A549 (cell line): Measurements from ENCODE around the gene TOX2. TPM values are rescaled to one million over a fixed set of nuclear protein-coding genes. Genes with fewer than 3 reads are reported as not detected.

Source experiments
- ATAC-seq, 2 experiments: fragments of 200-7000 bp in 1 of 2; fragments of >200 bp in 1 of 2; cut with Nextera tagmentation in 1 of 2; cut with Tn5 transposase in 1 of 2; 3 replicates each; pipeline versions ENCODE4 v1.8.0 to v1.9.1; 2018 to 2020; ENCODE audit warnings: mild to moderate bottlenecking in 1 of 2, moderate library complexity in 1 of 2
- CTCF ChIA-PET: fragments of 300-600 bp; sonication (Branson Sonifier 250); formaldehyde crosslinking; extraction: SDS; loops from one replicate; lab custom pipeline; 2021; ENCODE audit warnings: antibody characterized with exemption, inconsistent platforms; lab: Yijun Ruan, JAX
- POLR2A ChIA-PET: fragments of 350-600 bp; formaldehyde crosslinking; extraction: SDS; loops from one replicate; lab custom pipeline; 2021; ENCODE audit warnings: antibody characterized with exemption, inconsistent platforms; lab: Yijun Ruan, JAX
- DNase-seq, 2 experiments: peaks; one replicate each; pipeline versions ENCODE4 v3.0.0 to v3.0.0-alpha.2; 2011 to 2016; ENCODE audit warnings: low read depth in 1 of 2, low spot score in 1 of 2
- FAIRE-seq: peaks from 2 replicates; lab custom pipeline; 2011; peaks lifted over from hg19 to GRCh38; lab: Jason Lieb, UNC
- H3K27ac ChIP-seq, 2 experiments: fragments of >200 bp; sonication (Bioruptor Twin); formaldehyde crosslinking; 3 replicates each; pipeline ENCODE4 v1.5.1; 2016 to 2017
- H3K4me1 ChIP-seq: fragments of >200 bp; sonication (Bioruptor Twin); formaldehyde crosslinking; 3 replicates; pipeline ENCODE4 v1.6.1; 2016
- H3K4me2 ChIP-seq: fragments of >200 bp; sonication (Bioruptor Twin); formaldehyde crosslinking; 3 replicates; pipeline ENCODE4 v1.6.1; 2016
- H3K4me3 ChIP-seq: fragments of >200 bp; sonication (Bioruptor Twin); formaldehyde crosslinking; 3 replicates; pipeline ENCODE4 v1.5.1; 2016
- H3K9me3 ChIP-seq: fragments of >200 bp; sonication (Bioruptor Twin); formaldehyde crosslinking; 3 replicates; pipeline ENCODE4 v1.6.1; 2016
- CBX2 ChIP-seq: fragments of 200-600 bp; sonication (generic); IDR thresholded peaks from 2 replicates; pipeline ENCODE4 v1.6.1; 2016; ENCODE audit warnings: low read depth, mild to moderate bottlenecking, borderline replicate concordance
- CHD4 ChIP-seq: fragments of 200-600 bp; sonication (generic); IDR thresholded peaks from 2 replicates; pipeline ENCODE4 v1.6.1; 2016; ENCODE audit warnings: antibody characterized with exemption, mild to moderate bottlenecking, borderline replicate concordance
- ESRRA ChIP-seq: fragments of 150-350 bp; IDR thresholded peaks from 2 replicates; pipeline ENCODE4 v1.6.1; 2014; ENCODE audit warnings: mild to moderate bottlenecking, low read length, borderline replicate concordance
- FOSB ChIP-seq: fragments of 250-450 bp; sonication (Bioruptor Pico); IDR thresholded peaks from 2 replicates; pipeline ENCODE4 v1.5.0; 2020; ENCODE audit warnings: mild to moderate bottlenecking, moderate library complexity
- FOSL2 ChIP-seq, 2 experiments: fragments of 450-650 bp in 1 of 2; fragments of >200 bp in 1 of 2; sonication (Bioruptor Twin) in 1 of 2; formaldehyde crosslinking; IDR thresholded peaks; 2 replicates each; pipeline versions ENCODE4 v1.5.0 to v1.6.1; 2016 to 2020; ENCODE audit warnings: mild to moderate bottlenecking in 1 of 2, moderate library complexity in 1 of 2
- FOXS1 ChIP-seq: fragments of 250-450 bp; sonication (Bioruptor Pico); IDR thresholded peaks from 2 replicates; pipeline ENCODE4 v1.5.0; 2020; ENCODE audit warnings: mild to moderate bottlenecking, moderate library complexity
- HDAC2 ChIP-seq: fragments of 200-600 bp; sonication (generic); IDR thresholded peaks from 2 replicates; pipeline ENCODE4 v1.6.1; 2016
- HOXA7 ChIP-seq: fragments of 250-450 bp; sonication (Bioruptor Pico); IDR thresholded peaks from 2 replicates; pipeline ENCODE4 v1.5.0; 2020; ENCODE audit warnings: mild to moderate bottlenecking, moderate library complexity
- HOXB13 ChIP-seq: fragments of 250-450 bp; sonication (Bioruptor Pico); IDR thresholded peaks from 2 replicates; pipeline ENCODE4 v1.5.0; 2020; ENCODE audit warnings: low read depth, mild to moderate bottlenecking, moderate library complexity
- HOXB5 ChIP-seq: fragments of 250-450 bp; sonication (Bioruptor Pico); IDR thresholded peaks from 2 replicates; pipeline ENCODE4 v1.5.0; 2020; ENCODE audit warnings: mild to moderate bottlenecking, moderate library complexity
- KDM1A ChIP-seq: fragments of 200-600 bp; sonication (generic); IDR thresholded peaks from 2 replicates; pipeline ENCODE4 v1.6.1; 2016; ENCODE audit warnings: low read depth, mild to moderate bottlenecking
- NFE2L2 ChIP-seq: fragments of 150-350 bp; conservative IDR thresholded peaks from 2 replicates; pipeline ENCODE4 v1.6.1; 2014; ENCODE audit warnings: low read length
- NPAS2 ChIP-seq: fragments of 250-450 bp; sonication (Bioruptor Pico); IDR thresholded peaks from 2 replicates; pipeline ENCODE4 v1.8.0; 2022; ENCODE audit warnings: mild to moderate bottlenecking, moderate library complexity, borderline replicate concordance
- NR3C1 ChIP-seq: fragments of >200 bp; sonication (Bioruptor Twin); formaldehyde crosslinking; IDR thresholded peaks from 3 replicates; pipeline ENCODE4 v1.6.1; 2017
- POLR2A ChIP-seq: IDR thresholded peaks from 2 replicates; pipeline ENCODE4 v1.6.1; 2012; ENCODE audit warnings: mild to moderate bottlenecking, low read length
- RCOR1 ChIP-seq: fragments of 150-350 bp; IDR thresholded peaks from 2 replicates; pipeline ENCODE4 v1.6.1; 2014; ENCODE audit warnings: antibody characterized with exemption, low read length, low read depth
- RFX5 ChIP-seq: fragments of 450-650 bp; IDR thresholded peaks from 2 replicates; pipeline ENCODE4 v1.7.1; 2014; ENCODE audit warnings: antibody characterized with exemption, mild to moderate bottlenecking, moderate library complexity
- TP53 ChIP-seq: fragments of 250-450 bp; sonication (Bioruptor Pico); IDR thresholded peaks from 2 replicates; pipeline ENCODE4 v1.5.0; 2021; ENCODE audit warnings: mild to moderate bottlenecking, moderate library complexity
- ZC3H11A ChIP-seq: fragments of 450-650 bp; IDR thresholded peaks from 2 replicates; pipeline ENCODE4 v1.6.1; 2014; ENCODE audit warnings: antibody characterized with exemption, mild to moderate bottlenecking
- WGBS: methylation state at CpG from one replicate; pipeline ENCODE4 v1.1.6; 2017; ENCODE audit errors: missing lambda C conversion rate; 5-methylcytosine and 5-hydroxymethylcytosine counted together
- polyA plus RNA-seq, 4 experiments: library from polyadenylated mRNA; depleted of rRNA in 3 of 4; stranded (reverse); fragments of >200 nt; fragmentation: RNase III in 1 of 4; extraction: RNeasy Plus Mini Kit Qiagen cat#74134 plus additional on column Dnase treatment in 1 of 4; gene quantifications; 2 replicates in 3 of 4; 3 replicates in 1 of 4; pipeline ENCODE4 v1.2.3, GENCODE V29; 2011 to 2017
- TF ChIP-seq, protein P1 (sequence below): IDR thresholded peaks from 2 replicates; pipeline ENCODE4 v1.6.1; 2012; ENCODE audit warnings: low read depth, borderline replicate concordance
- TF ChIP-seq, protein P2 (sequence below): fragments of 200-600 bp; sonication (generic); IDR thresholded peaks from 2 replicates; pipeline ENCODE4 v1.6.1; 2016; ENCODE audit warnings: antibody characterized with exemption, mild to moderate bottlenecking, moderate library complexity
- TF ChIP-seq, protein P3 (sequence below): fragments of 250-450 bp; sonication (Bioruptor Pico); IDR thresholded peaks from 2 replicates; pipeline ENCODE4 v1.5.0; 2020; ENCODE audit warnings: low read depth, mild to moderate bottlenecking, moderate library complexity
- TF ChIP-seq, protein P4 (sequence below): fragments of >200 bp; sonication (Bioruptor Twin); formaldehyde crosslinking; IDR thresholded peaks from 2 replicates; pipeline ENCODE4 v1.6.1; 2016
- TF ChIP-seq, protein P5 (sequence below): fragments of 450-650 bp; IDR thresholded peaks from 2 replicates; pipeline ENCODE4 v1.6.1; 2014; ENCODE audit warnings: antibody characterized with exemption

TOX2 gene
- polyA plus RNA-seq, 2 of the 4 experiments (the other 2 are of a cell fraction), result 2.5 to 5.3 TPM

DNA sequence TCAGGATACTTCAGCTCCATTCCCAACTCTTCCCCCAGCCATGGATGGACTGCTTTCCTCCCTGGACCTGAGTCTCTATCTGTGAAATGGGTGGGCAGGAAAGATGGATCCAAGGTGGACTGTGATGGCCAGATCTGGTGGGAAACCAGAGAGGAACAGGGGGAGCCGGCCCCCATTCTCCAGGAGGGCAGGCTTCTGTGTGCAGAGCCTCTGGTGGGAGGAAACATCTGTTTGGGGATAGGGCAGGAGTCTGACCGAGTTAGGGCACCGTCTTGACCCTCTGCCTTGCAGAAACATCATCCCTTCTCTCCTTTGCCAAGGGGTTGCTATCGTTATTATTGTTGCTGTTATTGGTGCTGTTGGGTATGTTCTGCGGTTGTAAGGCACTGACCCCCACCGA is 91.5 kb downstream of the TOX2 start:
- DNase-seq, result no peak
- H3K27ac ChIP-seq, result no peak overlapping the region
- 83% methylated on average over 6 of the region's 6 CpGs for WGBS
- CTCF ChIA-PET, result no interaction called here
- no peak for FAIRE-seq
- TF ChIP-seq NR3C1, result no peak
- TF ChIP-seq, protein P1, sequence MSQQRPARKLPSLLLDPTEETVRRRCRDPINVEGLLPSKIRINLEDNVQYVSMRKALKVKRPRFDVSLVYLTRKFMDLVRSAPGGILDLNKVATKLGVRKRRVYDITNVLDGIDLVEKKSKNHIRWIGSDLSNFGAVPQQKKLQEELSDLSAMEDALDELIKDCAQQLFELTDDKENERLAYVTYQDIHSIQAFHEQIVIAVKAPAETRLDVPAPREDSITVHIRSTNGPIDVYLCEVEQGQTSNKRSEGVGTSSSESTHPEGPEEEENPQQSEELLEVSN, result no peak
- no peak for TF ChIP-seq CHD4
- TF ChIP-seq, protein P2, sequence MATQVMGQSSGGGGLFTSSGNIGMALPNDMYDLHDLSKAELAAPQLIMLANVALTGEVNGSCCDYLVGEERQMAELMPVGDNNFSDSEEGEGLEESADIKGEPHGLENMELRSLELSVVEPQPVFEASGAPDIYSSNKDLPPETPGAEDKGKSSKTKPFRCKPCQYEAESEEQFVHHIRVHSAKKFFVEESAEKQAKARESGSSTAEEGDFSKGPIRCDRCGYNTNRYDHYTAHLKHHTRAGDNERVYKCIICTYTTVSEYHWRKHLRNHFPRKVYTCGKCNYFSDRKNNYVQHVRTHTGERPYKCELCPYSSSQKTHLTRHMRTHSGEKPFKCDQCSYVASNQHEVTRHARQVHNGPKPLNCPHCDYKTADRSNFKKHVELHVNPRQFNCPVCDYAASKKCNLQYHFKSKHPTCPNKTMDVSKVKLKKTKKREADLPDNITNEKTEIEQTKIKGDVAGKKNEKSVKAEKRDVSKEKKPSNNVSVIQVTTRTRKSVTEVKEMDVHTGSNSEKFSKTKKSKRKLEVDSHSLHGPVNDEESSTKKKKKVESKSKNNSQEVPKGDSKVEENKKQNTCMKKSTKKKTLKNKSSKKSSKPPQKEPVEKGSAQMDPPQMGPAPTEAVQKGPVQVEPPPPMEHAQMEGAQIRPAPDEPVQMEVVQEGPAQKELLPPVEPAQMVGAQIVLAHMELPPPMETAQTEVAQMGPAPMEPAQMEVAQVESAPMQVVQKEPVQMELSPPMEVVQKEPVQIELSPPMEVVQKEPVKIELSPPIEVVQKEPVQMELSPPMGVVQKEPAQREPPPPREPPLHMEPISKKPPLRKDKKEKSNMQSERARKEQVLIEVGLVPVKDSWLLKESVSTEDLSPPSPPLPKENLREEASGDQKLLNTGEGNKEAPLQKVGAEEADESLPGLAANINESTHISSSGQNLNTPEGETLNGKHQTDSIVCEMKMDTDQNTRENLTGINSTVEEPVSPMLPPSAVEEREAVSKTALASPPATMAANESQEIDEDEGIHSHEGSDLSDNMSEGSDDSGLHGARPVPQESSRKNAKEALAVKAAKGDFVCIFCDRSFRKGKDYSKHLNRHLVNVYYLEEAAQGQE, result no peak
- TF ChIP-seq, protein P3, sequence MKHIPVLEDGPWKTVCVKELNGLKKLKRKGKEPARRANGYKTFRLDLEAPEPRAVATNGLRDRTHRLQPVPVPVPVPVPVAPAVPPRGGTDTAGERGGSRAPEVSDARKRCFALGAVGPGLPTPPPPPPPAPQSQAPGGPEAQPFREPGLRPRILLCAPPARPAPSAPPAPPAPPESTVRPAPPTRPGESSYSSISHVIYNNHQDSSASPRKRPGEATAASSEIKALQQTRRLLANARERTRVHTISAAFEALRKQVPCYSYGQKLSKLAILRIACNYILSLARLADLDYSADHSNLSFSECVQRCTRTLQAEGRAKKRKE (CRISPR knock-in tag), result no peak
- TF ChIP-seq, protein P4, sequence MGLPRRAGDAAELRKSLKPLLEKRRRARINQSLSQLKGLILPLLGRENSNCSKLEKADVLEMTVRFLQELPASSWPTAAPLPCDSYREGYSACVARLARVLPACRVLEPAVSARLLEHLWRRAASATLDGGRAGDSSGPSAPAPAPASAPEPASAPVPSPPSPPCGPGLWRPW, result no peak
- no peak for TF ChIP-seq HOXB5 (CRISPR knock-in tag)
- no peak for TF ChIP-seq CBX2
- TF ChIP-seq NPAS2 (CRISPR knock-in tag), result no peak
- TF ChIP-seq HDAC2, result no peak
- TF ChIP-seq, protein P5, sequence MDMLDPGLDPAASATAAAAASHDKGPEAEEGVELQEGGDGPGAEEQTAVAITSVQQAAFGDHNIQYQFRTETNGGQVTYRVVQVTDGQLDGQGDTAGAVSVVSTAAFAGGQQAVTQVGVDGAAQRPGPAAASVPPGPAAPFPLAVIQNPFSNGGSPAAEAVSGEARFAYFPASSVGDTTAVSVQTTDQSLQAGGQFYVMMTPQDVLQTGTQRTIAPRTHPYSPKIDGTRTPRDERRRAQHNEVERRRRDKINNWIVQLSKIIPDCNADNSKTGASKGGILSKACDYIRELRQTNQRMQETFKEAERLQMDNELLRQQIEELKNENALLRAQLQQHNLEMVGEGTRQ, result no peak
- TF ChIP-seq FOSB (CRISPR knock-in tag), result no peak
- no peak for TF ChIP-seq HOXA7 (CRISPR knock-in tag)
- no peak for TF ChIP-seq NFE2L2
- no peak for TF ChIP-seq ESRRA
- H3K4me2 ChIP-seq, result no peak overlapping the region
- no peak overlapping the region for H3K4me3 ChIP-seq
- ATAC-seq, result no peak
- peaks cover 12% of the 10 kb centered on the region for H3K4me1 ChIP-seq
- no peaks in the 10 kb centered on the region for H3K9me3 ChIP-seq
- POLR2A ChIA-PET, result no interaction called here

DNA sequence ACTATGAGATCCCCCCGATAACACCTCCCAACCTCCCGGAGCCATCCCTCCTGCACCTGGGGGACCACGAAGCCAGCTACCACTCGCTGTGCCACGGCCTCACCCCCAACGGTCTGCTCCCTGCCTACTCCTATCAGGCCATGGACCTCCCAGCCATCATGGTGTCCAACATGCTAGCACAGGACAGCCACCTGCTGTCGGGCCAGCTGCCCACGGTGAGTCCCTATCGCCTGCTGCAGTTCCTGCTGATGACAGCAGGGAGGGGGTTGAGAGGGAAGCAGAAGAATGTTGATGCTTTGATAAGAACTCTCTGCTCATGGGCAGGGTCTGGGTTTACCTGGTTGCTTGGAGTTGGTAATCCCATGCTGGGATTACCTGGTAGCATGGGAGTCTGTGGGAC is 91.9 kb downstream of the TOX2 start:
- 85% methylated on average over 9 of the region's 9 CpGs for WGBS
- H3K27ac ChIP-seq, result no peak overlapping the region
- H3K4me3 ChIP-seq, result no peak overlapping the region
- DNase-seq (no peak), FAIRE-seq (no peak)
- H3K4me2 ChIP-seq, result no peak overlapping the region
- no peaks in the 10 kb centered on the region for H3K9me3 ChIP-seq
- POLR2A ChIA-PET, result no interaction called here
- peaks cover 12% of the 10 kb centered on the region for H3K4me1 ChIP-seq
- CTCF ChIA-PET, result interaction anchor here (0.9 kb wide), 1 partner anchor 17 kb away, joined by 4 read pairs; no protein-coding TSS in a partner anchor
- TF ChIP-seq, protein P3 (CRISPR knock-in tag), result no peak
- TF ChIP-seq FOXS1 (CRISPR knock-in tag), result no peak
- TF ChIP-seq RFX5, result no peak
- TF ChIP-seq HOXB13 (CRISPR knock-in tag), result no peak
- no peak for TF ChIP-seq RCOR1
- no peak for TF ChIP-seq POLR2A
- no peak for TF ChIP-seq TP53 (CRISPR knock-in tag)
- no peak for TF ChIP-seq FOSL2 (IDR thresholded peaks at IDR 0.05)
- no peak for TF ChIP-seq FOSL2 (CRISPR knock-in tag; IDR thresholded peaks at IDR 0.05)
- no peak for TF ChIP-seq ESRRA
- TF ChIP-seq ZC3H11A, result no peak
- no peak for TF ChIP-seq HOXA7 (CRISPR knock-in tag)
- no peak for TF ChIP-seq KDM1A
- TF ChIP-seq, all 56 proteins: peak for 0
- ATAC-seq, result no peak
